GM23338 (cell line): ENCODE data around the gene TMEM30A. TPM values are rescaled to one million over a fixed set of nuclear protein-coding genes. Genes with fewer than 3 reads are reported as not detected.

Source experiments
- ATAC-seq: fragments of 200-7000 bp; cut with Tn5 transposase; 3 replicates; pipeline ENCODE4 v1.9.1; 2020
- DNase-seq: peaks from one replicate; pipeline ENCODE4 v3.0.0-alpha.2; 2015; ENCODE audit warnings: low spot score
- H2AFZ ChIP-seq: fragments of 200-600 bp; sonication (generic); 2 replicates; pipeline ENCODE4 v1.8.0; 2016; ENCODE audit warnings: antibody characterized with exemption, mild to moderate bottlenecking, moderate library complexity
- H3F3A ChIP-seq: fragments of 200-600 bp; sonication (generic); replicated peaks from 2 replicates; pipeline ENCODE4 v1.8.0; 2017; ENCODE audit warnings: antibody characterized with exemption, mixed run types, low read depth
- H3K27ac ChIP-seq: fragments of 200-600 bp; sonication (generic); 2 replicates; pipeline ENCODE4 v1.6.1; 2016; ENCODE audit warnings: low read depth
- H3K27me3 ChIP-seq: fragments of 200-600 bp; sonication (generic); 2 replicates; pipeline ENCODE4 v1.8.0; 2016; ENCODE audit warnings: mild to moderate bottlenecking, mixed run types, moderate library complexity; ENCODE audit not compliant: insufficient read depth
- H3K36me3 ChIP-seq: fragments of 200-600 bp; sonication (generic); 2 replicates; pipeline ENCODE4 v1.8.0; 2016; ENCODE audit warnings: mild to moderate bottlenecking; ENCODE audit not compliant: insufficient read depth
- H3K4me1 ChIP-seq: fragments of 200-600 bp; sonication (generic); 2 replicates; pipeline ENCODE4 v1.8.0; 2016; ENCODE audit warnings: mild to moderate bottlenecking, moderate library complexity; ENCODE audit not compliant: insufficient read depth
- H3K4me2 ChIP-seq: fragments of 200-600 bp; sonication (generic); 2 replicates; pipeline ENCODE4 v1.7.1; 2017; ENCODE audit warnings: mixed run types
- H3K4me3 ChIP-seq: fragments of 200-600 bp; sonication (generic); 2 replicates; pipeline ENCODE4 v1.6.1; 2016; ENCODE audit warnings: mixed run types
- H3K79me2 ChIP-seq: fragments of 200-600 bp; sonication (generic); replicated peaks from 2 replicates; pipeline ENCODE4 v1.8.0; 2017; ENCODE audit warnings: mild to moderate bottlenecking; ENCODE audit not compliant: insufficient read depth
- H3K9me2 ChIP-seq: fragments of 200-600 bp; sonication (generic); 2 replicates; pipeline ENCODE4 v1.8.0; 2017; ENCODE audit not compliant: insufficient read depth
- H4K20me1 ChIP-seq: fragments of 200-600 bp; sonication (generic); replicated peaks from 2 replicates; pipeline ENCODE4 v1.8.0; 2017; ENCODE audit warnings: mild to moderate bottlenecking; ENCODE audit not compliant: insufficient read depth
- H3K27ac Mint-ChIP-seq: 2 replicates; pipeline ENCODE4 v1.8.0; 2020; ENCODE audit warnings: inconsistent platforms, mild to moderate bottlenecking, moderate library complexity, mixed read lengths
- H3K27me3 Mint-ChIP-seq: 3 replicates; pipeline ENCODE4 v1.8.0; 2022; ENCODE audit warnings: low read depth, mild to moderate bottlenecking, moderate library complexity, mixed read lengths, inconsistent platforms; ENCODE audit not compliant: insufficient read depth, poor library complexity
- H3K36me3 Mint-ChIP-seq: 3 replicates; pipeline ENCODE4 v1.8.0; 2021; ENCODE audit warnings: low read depth, mild to moderate bottlenecking, inconsistent platforms, moderate library complexity, mixed read lengths
- H3K4me1 Mint-ChIP-seq: 3 replicates; pipeline ENCODE4 v1.8.0; 2020; ENCODE audit warnings: mild to moderate bottlenecking, inconsistent platforms, mixed read lengths
- H3K4me3 Mint-ChIP-seq: 3 replicates; pipeline ENCODE4 v1.8.0; 2021; ENCODE audit warnings: moderate library complexity, mild to moderate bottlenecking, inconsistent platforms, mixed read lengths
- H3K9me3 Mint-ChIP-seq: 3 replicates; pipeline ENCODE4 v1.8.0; 2020; ENCODE audit warnings: moderate library complexity, mild to moderate bottlenecking, inconsistent platforms, mixed read lengths
- CREB1 ChIP-seq: fragments of 250-450 bp; sonication (Bioruptor Pico); IDR thresholded peaks from 2 replicates; pipeline ENCODE4 v1.5.0; 2020; ENCODE audit warnings: low read depth, mild to moderate bottlenecking, moderate library complexity
- EZH2phosphoT487 ChIP-seq: fragments of 200-600 bp; sonication (generic); IDR thresholded peaks from one replicate; pipeline ENCODE4 v1.8.1; 2018; ENCODE audit warnings: antibody characterized with exemption; ENCODE audit not compliant: unreplicated experiment
- JUNB ChIP-seq: IDR thresholded peaks from one replicate; pipeline ENCODE4 v1.6.1; 2016; ENCODE audit warnings: antibody characterized with exemption; ENCODE audit not compliant: unreplicated experiment
- POLR2AphosphoS5 ChIP-seq: IDR thresholded peaks from 2 replicates; pipeline ENCODE4 v1.6.1; 2016; ENCODE audit warnings: antibody characterized with exemption, low read depth
- STAT1 ChIP-seq: IDR thresholded peaks from one replicate; pipeline ENCODE4 v1.6.1; 2016; ENCODE audit warnings: antibody characterized with exemption; ENCODE audit not compliant: unreplicated experiment
- polyA plus RNA-seq: library from polyadenylated mRNA; unstranded; fragments of >200 nt; fragmentation: Nextera tagmentation; extraction: Ambion mirVana; gene quantifications from 2 replicates; pipeline ENCODE4 v1.2.1, GENCODE V29; 2016
- total RNA-seq: library from RNA; depleted of rRNA; stranded (reverse); fragments of >200 nt; shearing (Covaris generic); gene quantifications from 2 replicates; pipeline ENCODE4 v1.2.3, GENCODE V29; 2014
- TF ChIP-seq, protein P1 (sequence below): IDR thresholded peaks from one replicate; pipeline ENCODE4 v1.6.1; 2018; ENCODE audit warnings: antibody characterized with exemption; ENCODE audit not compliant: unreplicated experiment
- TF ChIP-seq, protein P2 (sequence below): IDR thresholded peaks from 2 replicates; pipeline ENCODE4 v1.6.1; 2016; ENCODE audit warnings: antibody characterized with exemption
- TF ChIP-seq, protein P3 (sequence below), 2 experiments: fragments of 200-600 bp in 1 of 2; sonication (generic) in 1 of 2; conservative IDR thresholded peaks; 2 replicates each; pipeline versions ENCODE4 v1.5.1 to v1.6.1; 2016 to 2017; ENCODE audit warnings: antibody characterized with exemption in 2 of 2, low read depth in 2 of 2, mild to moderate bottlenecking in 2 of 2, moderate library complexity in 1 of 2
- TF ChIP-seq, protein P4 (sequence below): fragments of 250-450 bp; sonication (Bioruptor Pico); IDR thresholded peaks from 2 replicates; pipeline ENCODE4 v1.5.0; 2020; ENCODE audit warnings: mild to moderate bottlenecking, moderate library complexity

Gene TMEM30A
- total and polyA plus RNA-seq, 2 experiments from 2014 or later: 61.7 to 99.9 TPM

DNA sequence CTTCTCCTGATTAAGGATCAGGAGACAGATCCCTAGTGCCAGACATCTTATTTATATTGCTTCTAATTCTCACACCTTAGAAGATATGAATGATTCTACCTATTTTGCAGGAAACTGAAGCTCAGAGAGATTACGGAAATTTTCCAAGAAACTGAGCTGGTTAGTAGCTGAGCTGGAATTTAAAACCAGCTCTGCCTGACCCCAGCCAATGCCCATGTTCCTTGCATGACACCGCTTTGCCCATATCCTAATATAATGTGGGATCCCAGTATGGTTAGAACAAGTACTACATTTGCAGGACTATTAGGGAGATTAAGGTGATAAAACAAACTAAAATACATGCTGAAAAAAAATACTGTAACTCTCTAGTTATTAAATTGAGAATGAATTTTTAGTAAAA is 1.9 kb downstream of the TMEM30A start:
- H3K9me3 Mint-ChIP-seq: no peaks in the 10 kb centered on the region
- peaks cover 35% of the 10 kb centered on the region for H3K4me1 Mint-ChIP-seq
- H3K9me2 ChIP-seq: no peaks in the 10 kb centered on the region
- H3K4me1 ChIP-seq: peaks cover 45% of the 10 kb centered on the region
- no peaks in the 10 kb centered on the region for H3K27me3 ChIP-seq
- H3K27ac Mint-ChIP-seq: no peak overlapping the region
- no peak for ATAC-seq
- H3F3A ChIP-seq: no peaks in the 10 kb centered on the region
- no peak overlapping the region for H3K27ac ChIP-seq
- H3K36me3 ChIP-seq: no peaks in the 10 kb centered on the region
- no peak for TF ChIP-seq STAT1
- TF ChIP-seq CREB1: no peak
- H3K4me2 ChIP-seq: peak overlapping the region; percentile 80
- no peak overlapping the region; the same call in 2 of the 3 replicates for H3K4me3 Mint-ChIP-seq
- H4K20me1 ChIP-seq: no peaks in the 10 kb centered on the region; the same call in 1 of the 2 replicates
- peak overlapping the region; percentile 86 for H3K4me3 ChIP-seq
- no peaks in the 10 kb centered on the region for H3K36me3 Mint-ChIP-seq
- H3K27me3 Mint-ChIP-seq: no peaks in the 10 kb centered on the region
- no peak for DNase-seq
- peaks cover 67% of the 10 kb centered on the region for H3K79me2 ChIP-seq
- H2AFZ ChIP-seq: no peak overlapping the region

DNA sequence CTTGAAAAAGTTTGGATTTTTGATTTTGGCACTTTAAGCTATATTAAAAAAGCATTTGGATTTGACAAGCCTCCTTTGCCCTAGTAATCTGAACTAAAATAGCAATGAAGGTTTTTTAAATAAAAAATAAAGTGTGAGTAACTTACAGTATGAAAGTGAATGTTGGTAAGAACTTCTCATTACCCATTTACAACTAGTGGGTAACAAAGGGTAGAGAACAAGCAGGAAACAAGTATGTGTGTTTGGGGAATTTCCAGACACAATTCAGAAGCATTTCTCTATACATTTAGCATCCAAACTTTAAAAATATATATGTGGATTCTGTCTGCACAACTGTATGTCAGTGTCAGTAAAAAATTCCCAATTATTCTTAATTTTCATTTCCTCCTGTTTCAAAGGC is 2.9 kb downstream of the TMEM30A start:
- peak overlapping the region; percentile 80 for H3K4me2 ChIP-seq
- no peaks in the 10 kb centered on the region for H3K36me3 ChIP-seq
- Mint-ChIP-seq H3K27me3 (no peaks in the 10 kb centered on the region), H3K36me3 (0 out of 3 replicates have a peak, but pooled peaks cover 4% of the 10 kb centered on the region), H3K27ac (peak overlapping the region; percentile 78), H3K4me1 (peaks cover 40% of the 10 kb centered on the region), H3K4me3 (peak overlapping the region; percentile 60; the same call in 2 of the 3 replicates), H3K9me3 (no peaks in the 10 kb centered on the region)
- no peaks in the 10 kb centered on the region for H3K9me2 ChIP-seq
- no peak for DNase-seq
- no peaks in the 10 kb centered on the region for H3K27me3 ChIP-seq
- H3K4me1 ChIP-seq: peaks cover 49% of the 10 kb centered on the region
- H3K4me3 ChIP-seq: peak overlapping the region; percentile 86
- no peaks in the 10 kb centered on the region for H3F3A ChIP-seq
- H2AFZ ChIP-seq: no peak overlapping the region
- H3K79me2 ChIP-seq: peaks cover 78% of the 10 kb centered on the region
- 0 out of 2 replicates have a peak overlapping the region, but pooled peaks have one; percentile 0 for H3K27ac ChIP-seq
- ATAC-seq: no peak
- H4K20me1 ChIP-seq: no peaks in the 10 kb centered on the region; the same call in 1 of the 2 replicates
- TF ChIP-seq, protein P1, sequence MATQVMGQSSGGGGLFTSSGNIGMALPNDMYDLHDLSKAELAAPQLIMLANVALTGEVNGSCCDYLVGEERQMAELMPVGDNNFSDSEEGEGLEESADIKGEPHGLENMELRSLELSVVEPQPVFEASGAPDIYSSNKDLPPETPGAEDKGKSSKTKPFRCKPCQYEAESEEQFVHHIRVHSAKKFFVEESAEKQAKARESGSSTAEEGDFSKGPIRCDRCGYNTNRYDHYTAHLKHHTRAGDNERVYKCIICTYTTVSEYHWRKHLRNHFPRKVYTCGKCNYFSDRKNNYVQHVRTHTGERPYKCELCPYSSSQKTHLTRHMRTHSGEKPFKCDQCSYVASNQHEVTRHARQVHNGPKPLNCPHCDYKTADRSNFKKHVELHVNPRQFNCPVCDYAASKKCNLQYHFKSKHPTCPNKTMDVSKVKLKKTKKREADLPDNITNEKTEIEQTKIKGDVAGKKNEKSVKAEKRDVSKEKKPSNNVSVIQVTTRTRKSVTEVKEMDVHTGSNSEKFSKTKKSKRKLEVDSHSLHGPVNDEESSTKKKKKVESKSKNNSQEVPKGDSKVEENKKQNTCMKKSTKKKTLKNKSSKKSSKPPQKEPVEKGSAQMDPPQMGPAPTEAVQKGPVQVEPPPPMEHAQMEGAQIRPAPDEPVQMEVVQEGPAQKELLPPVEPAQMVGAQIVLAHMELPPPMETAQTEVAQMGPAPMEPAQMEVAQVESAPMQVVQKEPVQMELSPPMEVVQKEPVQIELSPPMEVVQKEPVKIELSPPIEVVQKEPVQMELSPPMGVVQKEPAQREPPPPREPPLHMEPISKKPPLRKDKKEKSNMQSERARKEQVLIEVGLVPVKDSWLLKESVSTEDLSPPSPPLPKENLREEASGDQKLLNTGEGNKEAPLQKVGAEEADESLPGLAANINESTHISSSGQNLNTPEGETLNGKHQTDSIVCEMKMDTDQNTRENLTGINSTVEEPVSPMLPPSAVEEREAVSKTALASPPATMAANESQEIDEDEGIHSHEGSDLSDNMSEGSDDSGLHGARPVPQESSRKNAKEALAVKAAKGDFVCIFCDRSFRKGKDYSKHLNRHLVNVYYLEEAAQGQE: no peak
- TF ChIP-seq JUNB (no peak), EZH2phosphoT487 (no peak), STAT1 (no peak), POLR2AphosphoS5 (no peak), CREB1 (no peak)
- TF ChIP-seq, protein P2, sequence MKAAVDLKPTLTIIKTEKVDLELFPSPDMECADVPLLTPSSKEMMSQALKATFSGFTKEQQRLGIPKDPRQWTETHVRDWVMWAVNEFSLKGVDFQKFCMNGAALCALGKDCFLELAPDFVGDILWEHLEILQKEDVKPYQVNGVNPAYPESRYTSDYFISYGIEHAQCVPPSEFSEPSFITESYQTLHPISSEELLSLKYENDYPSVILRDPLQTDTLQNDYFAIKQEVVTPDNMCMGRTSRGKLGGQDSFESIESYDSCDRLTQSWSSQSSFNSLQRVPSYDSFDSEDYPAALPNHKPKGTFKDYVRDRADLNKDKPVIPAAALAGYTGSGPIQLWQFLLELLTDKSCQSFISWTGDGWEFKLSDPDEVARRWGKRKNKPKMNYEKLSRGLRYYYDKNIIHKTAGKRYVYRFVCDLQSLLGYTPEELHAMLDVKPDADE: no peak
- TF ChIP-seq, protein P3, sequence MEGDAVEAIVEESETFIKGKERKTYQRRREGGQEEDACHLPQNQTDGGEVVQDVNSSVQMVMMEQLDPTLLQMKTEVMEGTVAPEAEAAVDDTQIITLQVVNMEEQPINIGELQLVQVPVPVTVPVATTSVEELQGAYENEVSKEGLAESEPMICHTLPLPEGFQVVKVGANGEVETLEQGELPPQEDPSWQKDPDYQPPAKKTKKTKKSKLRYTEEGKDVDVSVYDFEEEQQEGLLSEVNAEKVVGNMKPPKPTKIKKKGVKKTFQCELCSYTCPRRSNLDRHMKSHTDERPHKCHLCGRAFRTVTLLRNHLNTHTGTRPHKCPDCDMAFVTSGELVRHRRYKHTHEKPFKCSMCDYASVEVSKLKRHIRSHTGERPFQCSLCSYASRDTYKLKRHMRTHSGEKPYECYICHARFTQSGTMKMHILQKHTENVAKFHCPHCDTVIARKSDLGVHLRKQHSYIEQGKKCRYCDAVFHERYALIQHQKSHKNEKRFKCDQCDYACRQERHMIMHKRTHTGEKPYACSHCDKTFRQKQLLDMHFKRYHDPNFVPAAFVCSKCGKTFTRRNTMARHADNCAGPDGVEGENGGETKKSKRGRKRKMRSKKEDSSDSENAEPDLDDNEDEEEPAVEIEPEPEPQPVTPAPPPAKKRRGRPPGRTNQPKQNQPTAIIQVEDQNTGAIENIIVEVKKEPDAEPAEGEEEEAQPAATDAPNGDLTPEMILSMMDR (conservative IDR thresholded peaks at IDR 0.05; ENCODE audit: low read depth in 2 of 2): no peak
- TF ChIP-seq, protein P4, sequence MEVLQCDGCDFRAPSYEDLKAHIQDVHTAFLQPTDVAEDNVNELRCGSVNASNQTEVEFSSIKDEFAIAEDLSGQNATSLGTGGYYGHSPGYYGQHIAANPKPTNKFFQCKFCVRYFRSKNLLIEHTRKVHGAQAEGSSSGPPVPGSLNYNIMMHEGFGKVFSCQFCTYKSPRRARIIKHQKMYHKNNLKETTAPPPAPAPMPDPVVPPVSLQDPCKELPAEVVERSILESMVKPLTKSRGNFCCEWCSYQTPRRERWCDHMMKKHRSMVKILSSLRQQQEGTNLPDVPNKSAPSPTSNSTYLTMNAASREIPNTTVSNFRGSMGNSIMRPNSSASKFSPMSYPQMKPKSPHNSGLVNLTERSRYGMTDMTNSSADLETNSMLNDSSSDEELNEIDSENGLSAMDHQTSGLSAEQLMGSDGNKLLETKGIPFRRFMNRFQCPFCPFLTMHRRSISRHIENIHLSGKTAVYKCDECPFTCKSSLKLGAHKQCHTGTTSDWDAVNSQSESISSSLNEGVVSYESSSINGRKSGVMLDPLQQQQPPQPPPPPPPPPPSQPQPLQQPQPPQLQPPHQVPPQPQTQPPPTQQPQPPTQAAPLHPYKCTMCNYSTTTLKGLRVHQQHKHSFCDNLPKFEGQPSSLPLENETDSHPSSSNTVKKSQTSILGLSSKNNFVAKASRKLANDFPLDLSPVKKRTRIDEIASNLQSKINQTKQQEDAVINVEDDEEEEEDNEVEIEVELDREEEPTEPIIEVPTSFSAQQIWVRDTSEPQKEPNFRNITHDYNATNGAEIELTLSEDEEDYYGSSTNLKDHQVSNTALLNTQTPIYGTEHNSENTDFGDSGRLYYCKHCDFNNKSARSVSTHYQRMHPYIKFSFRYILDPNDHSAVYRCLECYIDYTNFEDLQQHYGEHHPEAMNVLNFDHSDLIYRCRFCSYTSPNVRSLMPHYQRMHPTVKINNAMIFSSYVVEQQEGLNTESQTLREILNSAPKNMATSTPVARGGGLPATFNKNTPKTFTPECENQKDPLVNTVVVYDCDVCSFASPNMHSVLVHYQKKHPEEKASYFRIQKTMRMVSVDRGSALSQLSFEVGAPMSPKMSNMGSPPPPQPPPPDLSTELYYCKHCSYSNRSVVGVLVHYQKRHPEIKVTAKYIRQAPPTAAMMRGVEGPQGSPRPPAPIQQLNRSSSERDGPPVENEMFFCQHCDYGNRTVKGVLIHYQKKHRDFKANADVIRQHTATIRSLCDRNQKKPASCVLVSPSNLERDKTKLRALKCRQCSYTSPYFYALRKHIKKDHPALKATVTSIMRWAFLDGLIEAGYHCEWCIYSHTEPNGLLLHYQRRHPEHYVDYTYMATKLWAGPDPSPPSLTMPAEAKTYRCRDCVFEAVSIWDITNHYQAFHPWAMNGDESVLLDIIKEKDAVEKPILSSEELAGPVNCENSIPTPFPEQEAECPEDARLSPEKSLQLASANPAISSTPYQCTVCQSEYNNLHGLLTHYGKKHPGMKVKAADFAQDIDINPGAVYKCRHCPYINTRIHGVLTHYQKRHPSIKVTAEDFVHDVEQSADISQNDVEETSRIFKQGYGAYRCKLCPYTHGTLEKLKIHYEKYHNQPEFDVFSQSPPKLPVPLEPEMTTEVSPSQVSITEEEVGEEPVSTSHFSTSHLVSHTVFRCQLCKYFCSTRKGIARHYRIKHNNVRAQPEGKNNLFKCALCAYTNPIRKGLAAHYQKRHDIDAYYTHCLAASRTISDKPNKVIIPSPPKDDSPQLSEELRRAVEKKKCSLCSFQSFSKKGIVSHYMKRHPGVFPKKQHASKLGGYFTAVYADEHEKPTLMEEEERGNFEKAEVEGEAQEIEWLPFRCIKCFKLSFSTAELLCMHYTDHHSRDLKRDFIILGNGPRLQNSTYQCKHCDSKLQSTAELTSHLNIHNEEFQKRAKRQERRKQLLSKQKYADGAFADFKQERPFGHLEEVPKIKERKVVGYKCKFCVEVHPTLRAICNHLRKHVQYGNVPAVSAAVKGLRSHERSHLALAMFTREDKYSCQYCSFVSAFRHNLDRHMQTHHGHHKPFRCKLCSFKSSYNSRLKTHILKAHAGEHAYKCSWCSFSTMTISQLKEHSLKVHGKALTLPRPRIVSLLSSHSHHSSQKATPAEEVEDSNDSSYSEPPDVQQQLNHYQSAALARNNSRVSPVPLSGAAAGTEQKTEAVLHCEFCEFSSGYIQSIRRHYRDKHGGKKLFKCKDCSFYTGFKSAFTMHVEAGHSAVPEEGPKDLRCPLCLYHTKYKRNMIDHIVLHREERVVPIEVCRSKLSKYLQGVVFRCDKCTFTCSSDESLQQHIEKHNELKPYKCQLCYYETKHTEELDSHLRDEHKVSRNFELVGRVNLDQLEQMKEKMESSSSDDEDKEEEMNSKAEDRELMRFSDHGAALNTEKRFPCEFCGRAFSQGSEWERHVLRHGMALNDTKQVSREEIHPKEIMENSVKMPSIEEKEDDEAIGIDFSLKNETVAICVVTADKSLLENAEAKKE (CRISPR knock-in tag): no peak
